ENCODE results near the gene UBAC2. TPM values are rescaled to one million over a fixed set of nuclear protein-coding genes. Genes with fewer than 3 reads are reported as not detected.

Gene UBAC2
- total and polyA plus RNA-seq, 2 of the 8 experiments (the other 6 are each of a cell fraction or from before 2014, with no cell fraction given), result 75.9 to 76.9 TPM

DNA sequence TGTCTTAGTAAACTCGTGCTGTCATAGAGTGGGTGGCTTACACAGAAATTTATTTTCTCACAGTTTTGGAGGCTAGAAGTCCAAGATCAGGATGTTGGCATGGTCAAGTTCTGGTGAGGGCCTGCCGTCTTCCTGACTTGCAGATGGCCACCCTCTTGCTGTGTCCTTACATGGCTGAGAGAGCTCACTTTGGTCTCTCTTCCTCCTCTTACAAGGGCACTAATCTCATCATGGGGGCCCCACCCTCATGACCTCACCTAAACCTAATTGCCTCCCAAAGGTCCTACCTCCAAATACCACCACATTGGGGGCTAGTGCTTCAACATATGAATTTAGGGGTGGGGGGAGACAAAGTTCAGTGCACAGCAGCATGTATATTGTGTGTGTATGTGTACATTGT lies 71.8 kb downstream of the UBAC2 start:
- H2BK120ac ChIP-seq (replicated peaks; ENCODE audit: low read depth, low read length), result no peak overlapping the region
- peaks cover 0 to 1% of the 10 kb centered on the region in 2 experiments for H4K20me1 ChIP-seq (replicated peaks in 1 of 2; ENCODE audit: control insufficient read depth in 1 of 2, insufficient read depth in 2 of 2, low read length in 2 of 2)
- H3K23me2 ChIP-seq (ENCODE audit: low read depth, low read length), result no peaks in the 10 kb centered on the region
- no peak overlapping the region for H2BK20ac ChIP-seq (ENCODE audit: low read length)
- no peak overlapping the region for H3K27ac ChIP-seq (ENCODE audit: low read depth, low read length)
- H3K4me3 ChIP-seq (ENCODE audit: extremely low read depth in 1 of 4, insufficient read depth in 2 of 4, low read depth in 3 of 4, low read length in 4 of 4), result no peak overlapping the region
- no peaks in the 10 kb centered on the region for H3K27me3 ChIP-seq (replicated peaks in 1 of 4; ENCODE audit: control insufficient read depth in 3 of 4, extremely low read depth in 1 of 4, insufficient read depth in 3 of 4, low read length in 3 of 4)
- POLR2A ChIA-PET (ENCODE audit: partially characterized antibody), result no interaction called here
- H3K4ac ChIP-seq (replicated peaks; ENCODE audit: insufficient read length, low read depth, low read length), result no peak overlapping the region
- CTCF ChIA-PET (ENCODE audit: partially characterized antibody), result interaction anchor here (1.0 to 10.8 kb wide), 5 partner anchors 20 to 115 kb away, joined by 3 to 242 read pairs (median 6); no protein-coding TSS in a partner anchor
- no peak overlapping the region for H2BK5ac ChIP-seq (ENCODE audit: low read depth, low read length)
- no peak for DNase-seq (ENCODE audit: low read depth in 1 of 2, low spot score in 2 of 2)
- no peak overlapping the region for H4K91ac ChIP-seq (replicated peaks; ENCODE audit: insufficient read length, low read length)
- H2AFZ ChIP-seq (ENCODE audit: low read length), result no peak overlapping the region
- no peak overlapping the region for H3K56ac ChIP-seq (replicated peaks; ENCODE audit: insufficient read length, low read depth, low read length)
- no peak overlapping the region for H3K18ac ChIP-seq (ENCODE audit: extremely low read depth, low read length)
- H3K9ac ChIP-seq (replicated peaks in 1 of 4; ENCODE audit: extremely low read depth in 1 of 4, low read depth in 3 of 4, low read length in 3 of 4), result no peak overlapping the region
- H3K9me3 ChIP-seq (ENCODE audit: insufficient read depth in 2 of 2, low read depth in 1 of 2, low read length in 1 of 2), result no peaks in the 10 kb centered on the region
- peaks cover 2% of the 10 kb centered on the region; the same call in 1 of the 2 replicates for H3K79me1 ChIP-seq (ENCODE audit: low read depth, low read length)
- no peak overlapping the region for H3K4me2 ChIP-seq (ENCODE audit: insufficient read depth in 1 of 2, low read depth in 2 of 2, low read length in 2 of 2)
- no peak overlapping the region for H2AK5ac ChIP-seq (ENCODE audit: low read depth, low read length)
- WGBS, 2 experiments (ENCODE audit: extremely low coverage in 1 of 2, insufficient coverage in 1 of 2, insufficient read length in 1 of 2, insufficient replicate concordance in 2 of 2, low coverage in 1 of 2, low lambda C conversion rate in 2 of 2, missing lambda C conversion rate in 1 of 2), result 93% methylated on average over 2 of the region's 2 CpGs; no CpG with 5 or more reads in 1 of the 2 experiments
- H4K5ac ChIP-seq (ENCODE audit: insufficient read length, low read depth, low read length), result no peak overlapping the region
- H3K23ac ChIP-seq (ENCODE audit: insufficient read length), result no peak overlapping the region
- H3K79me2 ChIP-seq (ENCODE audit: control insufficient read depth in 1 of 2, insufficient read depth in 2 of 2, low read length in 2 of 2), result no peaks in the 10 kb centered on the region
- 0 out of 8 replicates have a peak, but pooled peaks cover 0 to 3% (median 0%) of the 10 kb centered on the region in 4 experiments for H3K36me3 ChIP-seq (ENCODE audit: control insufficient read depth in 2 of 4, insufficient read depth in 4 of 4, low read length in 3 of 4)
- no peak overlapping the region for H3K14ac ChIP-seq (ENCODE audit: insufficient read length)
- FAIRE-seq, result no peak
- H2BK12ac ChIP-seq (ENCODE audit: low read depth, low read length), result no peak overlapping the region
- no peak overlapping the region for H2BK15ac ChIP-seq (ENCODE audit: low read length)
- peaks cover 0 to 6% (median 4%) of the 10 kb centered on the region in 4 experiments; a peak in 5 of 7 replicates for H3K4me1 ChIP-seq (replicated peaks in 1 of 4; ENCODE audit: control insufficient read depth in 3 of 4, insufficient read depth in 4 of 4, low read length in 3 of 4)
- no peak overlapping the region for H4K8ac ChIP-seq (ENCODE audit: extremely low read depth, insufficient read depth, low read length)
- TF ChIP-seq BCL11A (IDR thresholded peaks at IDR 0.05; ENCODE audit: low read depth in 2 of 2, low read length in 2 of 2) (no peak), GTF2F1 (IDR thresholded peaks at IDR 0.05; ENCODE audit: borderline replicate concordance, low read depth, low read length) (no peak), KDM5A (IDR thresholded peaks at IDR 0.05; ENCODE audit: low read length) (no peak), SP1 (IDR thresholded peaks at IDR 0.05; ENCODE audit: low read depth, low read length) (no peak), SRF (IDR thresholded peaks at IDR 0.05; ENCODE audit: low read depth, low read length) (no peak), NANOG (IDR thresholded peaks at IDR 0.05; ENCODE audit: insufficient read depth, low read depth, low read length, poor library complexity, severe bottlenecking) (no peak), HDAC6 (IDR thresholded peaks at IDR 0.05; ENCODE audit: low read depth, low read length) (no peak), TAF7 (optimal IDR thresholded peaks at IDR 0.05; ENCODE audit: borderline replicate concordance, low read depth, low read length) (no peak), CREB1 (IDR thresholded peaks at IDR 0.05) (no peak), RBBP5 (IDR thresholded peaks at IDR 0.05; ENCODE audit: borderline replicate concordance, low read depth, low read length) (no peak), SIX5 (IDR thresholded peaks at IDR 0.05; ENCODE audit: low read depth, low read length) (no peak)
- TF ChIP-seq, protein P1, sequence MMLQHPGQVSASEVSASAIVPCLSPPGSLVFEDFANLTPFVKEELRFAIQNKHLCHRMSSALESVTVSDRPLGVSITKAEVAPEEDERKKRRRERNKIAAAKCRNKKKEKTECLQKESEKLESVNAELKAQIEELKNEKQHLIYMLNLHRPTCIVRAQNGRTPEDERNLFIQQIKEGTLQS (IDR thresholded peaks at IDR 0.05; ENCODE audit: insufficient read depth, low read depth, low read length), result no peak
- TF ChIP-seq, protein P2, sequence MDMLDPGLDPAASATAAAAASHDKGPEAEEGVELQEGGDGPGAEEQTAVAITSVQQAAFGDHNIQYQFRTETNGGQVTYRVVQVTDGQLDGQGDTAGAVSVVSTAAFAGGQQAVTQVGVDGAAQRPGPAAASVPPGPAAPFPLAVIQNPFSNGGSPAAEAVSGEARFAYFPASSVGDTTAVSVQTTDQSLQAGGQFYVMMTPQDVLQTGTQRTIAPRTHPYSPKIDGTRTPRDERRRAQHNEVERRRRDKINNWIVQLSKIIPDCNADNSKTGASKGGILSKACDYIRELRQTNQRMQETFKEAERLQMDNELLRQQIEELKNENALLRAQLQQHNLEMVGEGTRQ (IDR thresholded peaks at IDR 0.05; ENCODE audit: low read length), result no peak
